Activated CD4-positive, alpha-beta T cell treated with anti-CD3 and anti-CD28 coated beads, Interleukin-2, amount 50 U/mL, for 48 hours (primary cell): Measurements from ENCODE around the gene IKZF1.

Source experiments
- DNase-seq, 2 experiments: peaks; one replicate each; pipeline ENCODE4 v3.0.0-alpha.2; 2020

IKZF1 gene

DNA sequence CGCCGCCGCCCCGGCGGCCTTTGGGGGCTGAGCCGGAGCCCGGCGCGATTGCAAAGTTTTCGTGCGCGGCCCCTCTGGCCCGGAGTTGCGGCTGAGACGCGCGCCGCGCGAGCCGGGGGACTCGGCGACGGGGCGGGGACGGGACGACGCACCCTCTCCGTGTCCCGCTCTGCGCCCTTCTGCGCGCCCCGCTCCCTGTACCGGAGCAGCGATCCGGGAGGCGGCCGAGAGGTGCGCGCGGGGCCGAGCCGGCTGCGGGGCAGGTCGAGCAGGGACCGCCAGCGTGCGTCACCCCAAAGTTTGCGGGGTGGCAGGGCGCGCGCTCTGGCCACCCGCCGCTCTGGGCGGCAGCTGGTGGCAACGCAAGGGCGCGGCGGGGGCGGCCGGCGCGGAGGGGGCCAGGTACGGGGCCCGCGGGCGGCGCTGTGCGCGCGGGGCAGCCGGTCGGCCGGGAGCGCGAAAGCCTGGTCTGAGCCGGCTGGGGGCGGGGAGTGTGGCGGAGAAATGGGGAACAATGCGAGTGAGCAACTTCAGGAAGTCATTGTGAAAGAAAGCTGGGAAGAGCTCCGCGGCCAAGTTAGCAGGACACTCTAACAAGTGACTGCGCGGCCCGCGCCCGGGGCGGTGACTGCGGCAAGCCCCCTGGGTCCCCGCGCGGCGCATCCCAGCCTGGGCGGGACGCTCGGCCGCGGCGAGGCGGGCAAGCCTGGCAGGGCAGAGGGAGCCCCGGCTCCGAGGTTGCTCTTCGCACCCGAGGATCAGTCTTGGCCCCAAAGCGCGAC is at the start of gene IKZF1:
TSS of gene IKZF1 (plus strand) at position 588 of the 782 bp plus-strand sequence. CDS start 14,346 bp downstream, outside the sequence.
- DNase-seq: peak; percentile 74 to 80

DNA sequence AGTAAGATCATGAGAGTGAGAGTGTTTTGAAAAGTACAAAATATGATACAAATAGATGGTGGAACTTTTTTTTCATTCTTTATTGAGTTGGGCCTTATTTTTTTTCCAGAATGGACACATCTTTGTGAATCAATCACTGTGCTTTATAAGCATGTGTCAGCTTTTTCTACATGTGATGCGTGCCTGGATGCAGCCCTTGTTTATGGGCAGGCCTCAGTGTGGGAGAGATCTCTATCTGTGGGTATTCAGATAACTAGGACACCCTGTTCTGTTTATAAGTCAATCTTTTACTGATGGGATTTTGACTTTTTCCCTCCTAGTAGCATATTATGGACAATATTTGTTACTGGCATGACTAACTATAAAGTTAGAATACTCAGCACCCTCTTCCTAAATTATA is 42.9 kb upstream of the IKZF1 start:
- DNase-seq: peak in 1 of 2 experiments; percentile 50

DNA sequence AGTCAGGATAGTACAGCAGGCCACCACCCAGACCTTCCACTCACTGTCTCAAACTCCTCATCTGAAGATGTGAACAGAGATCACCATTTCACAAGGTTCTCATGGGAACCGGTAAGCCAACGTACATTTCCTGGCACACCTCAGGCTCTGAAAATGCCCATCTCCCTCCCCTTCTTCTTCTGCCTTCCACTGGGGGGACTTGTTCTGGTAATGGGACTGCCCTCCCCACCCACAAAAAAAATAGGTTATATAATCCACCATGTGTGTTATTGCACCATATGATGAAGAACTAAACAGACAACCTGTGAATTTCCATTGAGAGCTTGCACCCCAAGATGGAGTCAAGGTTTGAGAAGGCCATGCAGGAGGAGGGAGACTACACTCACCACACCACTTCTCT is 42.1 kb upstream of the IKZF1 start:
- no peak for DNase-seq

DNA sequence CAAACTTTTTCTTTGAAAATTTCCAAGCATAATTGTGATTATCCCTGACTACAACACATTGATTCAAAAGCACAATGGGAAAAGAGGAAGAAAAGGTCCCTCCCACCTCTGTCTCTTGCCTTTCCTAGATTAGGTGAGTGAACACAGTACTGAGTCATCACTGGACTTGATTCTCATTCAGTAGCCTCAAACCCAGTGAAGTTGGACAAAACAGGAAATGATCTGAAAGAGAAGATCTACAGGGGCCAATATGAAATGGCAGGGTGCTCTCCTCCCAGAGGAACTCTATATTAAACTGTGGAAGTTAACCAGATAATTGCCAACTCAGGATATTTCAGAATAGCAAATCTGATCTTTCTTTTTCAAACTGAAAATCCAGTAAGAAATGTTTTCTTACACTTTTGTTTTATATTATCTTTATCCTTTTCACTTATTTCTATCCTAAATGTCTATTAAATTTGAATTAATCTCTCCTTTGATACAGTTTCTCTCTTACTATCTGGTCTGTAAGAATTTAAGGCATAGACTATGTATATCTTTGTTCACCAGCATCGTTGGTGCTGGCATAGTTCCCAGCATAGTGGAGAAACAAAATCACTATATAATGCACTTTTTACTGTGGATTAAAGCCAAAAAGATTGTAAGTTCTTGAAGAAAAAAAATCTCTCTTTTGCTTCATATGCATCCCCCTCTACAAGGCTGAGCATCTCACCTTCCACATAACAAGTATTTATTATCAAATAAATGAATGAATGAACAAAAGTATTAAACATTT is 41.4 kb upstream of the IKZF1 start:
- no peak for DNase-seq

DNA sequence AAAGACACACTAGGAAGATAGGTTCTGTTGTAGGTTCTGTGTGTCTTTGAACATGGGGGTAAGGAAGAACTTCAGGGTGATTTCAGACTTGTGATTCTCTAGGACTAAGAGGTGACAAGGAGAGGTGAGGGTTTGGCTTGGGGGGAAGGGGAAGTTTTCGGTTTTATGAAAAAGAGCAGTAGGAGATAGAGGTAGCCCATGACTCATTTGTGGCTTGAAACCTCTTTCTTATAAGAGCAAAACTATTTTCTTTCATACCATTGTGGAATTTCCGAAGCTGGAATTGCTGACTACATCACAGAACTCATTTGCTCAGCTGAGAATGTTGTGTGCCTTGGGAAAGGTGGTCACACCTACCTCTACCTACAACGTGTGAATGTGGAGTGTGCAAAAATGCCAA is 39.6 kb upstream of the IKZF1 start:
- peak; percentile 36 to 56 for DNase-seq

DNA sequence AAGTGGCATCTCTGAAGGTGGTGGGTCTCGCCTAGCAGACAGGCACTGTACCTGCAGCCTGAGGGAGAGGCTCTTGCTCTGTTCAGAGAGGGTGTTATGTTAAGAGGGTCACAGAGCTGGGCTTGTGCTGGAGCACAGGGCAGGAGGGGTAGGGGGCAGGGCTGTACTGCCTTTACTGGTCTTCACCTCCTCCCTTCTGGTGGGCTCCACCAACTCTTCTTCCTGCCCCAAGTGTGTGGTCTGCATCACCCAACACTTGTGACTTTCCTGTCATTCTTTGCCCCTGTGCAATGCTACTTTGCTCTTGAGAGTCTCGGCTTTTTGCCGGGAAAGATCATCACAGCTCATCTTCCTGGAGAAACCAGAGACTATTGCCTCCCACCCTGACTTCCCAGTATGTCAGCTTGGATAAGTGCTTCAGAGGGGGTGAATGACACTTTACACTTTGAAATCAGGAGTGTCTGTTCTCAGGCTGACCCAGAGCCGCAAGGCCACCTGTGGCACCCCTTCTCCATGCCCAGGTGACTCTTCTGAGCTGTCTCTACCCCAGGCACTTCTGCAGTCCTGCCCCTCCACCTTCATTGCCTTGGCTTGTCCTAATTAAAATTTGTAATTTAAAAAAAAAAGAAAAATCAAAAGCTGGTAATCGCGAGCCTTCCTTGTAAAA is 38.4 kb upstream of the IKZF1 start:
- peak in 1 of 2 experiments; percentile 36 for DNase-seq

DNA sequence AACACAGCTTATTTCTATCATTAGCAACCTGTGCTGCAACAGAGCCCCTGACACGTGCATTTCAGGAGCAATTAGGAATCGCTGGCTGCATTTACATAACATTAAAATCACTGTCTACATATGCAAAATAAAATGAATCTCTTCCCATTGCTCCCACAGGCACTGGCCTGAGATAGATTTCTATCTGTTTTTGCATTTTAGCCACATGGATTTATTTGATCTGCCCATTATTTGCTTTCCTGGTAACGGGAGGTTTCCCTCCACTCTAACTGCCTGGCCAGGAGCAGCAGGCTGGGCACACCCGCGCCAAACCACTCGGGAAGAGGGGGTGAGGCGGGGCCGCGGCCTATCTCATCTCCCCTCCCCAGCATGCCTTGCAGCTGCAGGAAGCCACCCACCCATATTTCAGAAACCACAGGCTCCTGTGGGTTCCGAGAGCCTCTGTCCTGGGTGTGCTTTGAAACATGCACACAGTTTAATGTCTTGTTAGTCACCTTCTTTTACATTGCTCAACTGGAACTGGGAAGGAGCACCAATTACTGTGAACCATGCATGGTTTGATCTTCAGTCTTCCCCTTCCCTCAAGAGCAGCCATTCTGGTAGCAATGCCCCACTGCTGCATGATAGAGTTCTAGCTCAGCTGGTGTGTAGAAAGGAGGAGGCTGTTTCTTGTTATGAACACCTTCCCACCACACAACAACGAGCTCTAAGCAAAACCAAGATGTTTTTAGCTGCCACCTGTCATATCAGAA is 37.7 kb upstream of the IKZF1 start:
- peak; percentile 76 to 81 for DNase-seq

DNA sequence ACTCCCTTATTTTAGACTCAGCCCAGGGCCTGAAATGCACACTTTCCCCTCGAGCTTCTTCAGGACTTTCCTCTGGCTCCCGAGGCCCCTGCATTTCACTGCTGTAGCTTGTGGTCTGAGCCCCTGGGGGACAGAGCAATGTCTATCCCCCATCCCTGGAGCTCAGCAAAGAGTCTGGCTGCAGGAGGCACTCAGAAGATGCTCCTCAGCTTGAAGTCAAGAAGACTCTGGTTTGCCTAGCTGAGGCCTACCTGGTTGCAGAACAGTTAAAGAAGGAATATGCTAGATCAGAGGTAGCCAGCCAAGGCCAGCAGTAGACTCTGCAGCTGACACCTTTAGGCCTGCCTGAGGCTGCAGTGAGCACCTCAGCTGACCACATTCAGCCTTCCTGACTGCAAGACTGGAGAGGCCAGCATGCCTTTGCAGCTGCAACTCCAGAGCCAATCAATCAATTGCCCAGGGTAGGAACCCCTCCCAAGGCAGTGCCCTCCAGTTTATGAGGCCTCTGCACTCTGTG is 36.9 kb upstream of the IKZF1 start:
- peak in 1 of 2 experiments; percentile 31 for DNase-seq

DNA sequence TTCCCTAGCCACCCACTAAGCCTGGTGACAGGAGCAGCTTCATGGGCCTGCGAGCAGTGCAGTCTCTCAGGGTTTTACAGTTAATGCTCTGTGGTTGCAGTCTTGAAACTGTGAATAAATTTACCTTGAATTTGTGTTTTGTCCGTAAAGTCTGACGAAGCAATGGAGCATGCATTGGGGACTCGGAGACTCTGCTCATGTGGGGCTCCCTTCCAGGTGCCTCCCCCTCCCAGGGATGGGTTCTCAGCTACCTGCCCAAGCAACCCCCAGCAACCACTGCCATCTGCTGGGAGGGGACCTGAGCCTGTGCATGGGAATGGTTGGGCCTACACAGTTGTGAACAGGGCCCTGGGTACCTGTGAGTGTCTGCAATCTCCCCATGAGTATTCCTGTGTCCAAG is 36.3 kb upstream of the IKZF1 start:
- DNase-seq: peak; percentile 39 to 48

DNA sequence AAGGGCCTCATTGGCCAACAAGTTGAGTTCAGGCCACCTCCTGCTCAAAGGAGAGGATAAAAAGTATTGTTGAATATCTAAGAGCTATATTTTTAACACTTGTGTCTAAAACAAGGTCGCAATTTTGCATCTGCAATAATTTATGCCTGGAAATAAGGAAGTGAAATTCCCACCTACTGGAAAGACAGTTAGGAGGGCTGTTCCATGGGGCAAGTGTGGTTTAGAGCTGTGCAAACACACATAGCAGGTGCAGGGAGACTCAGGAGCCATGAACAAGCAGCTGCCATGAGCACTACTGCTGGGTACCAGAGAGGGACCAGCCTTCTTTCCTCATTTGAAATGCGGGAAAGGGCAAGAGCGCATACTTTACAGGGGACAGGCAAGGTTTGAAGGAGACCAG is 35.5 kb upstream of the IKZF1 start:
- no peak for DNase-seq

DNA sequence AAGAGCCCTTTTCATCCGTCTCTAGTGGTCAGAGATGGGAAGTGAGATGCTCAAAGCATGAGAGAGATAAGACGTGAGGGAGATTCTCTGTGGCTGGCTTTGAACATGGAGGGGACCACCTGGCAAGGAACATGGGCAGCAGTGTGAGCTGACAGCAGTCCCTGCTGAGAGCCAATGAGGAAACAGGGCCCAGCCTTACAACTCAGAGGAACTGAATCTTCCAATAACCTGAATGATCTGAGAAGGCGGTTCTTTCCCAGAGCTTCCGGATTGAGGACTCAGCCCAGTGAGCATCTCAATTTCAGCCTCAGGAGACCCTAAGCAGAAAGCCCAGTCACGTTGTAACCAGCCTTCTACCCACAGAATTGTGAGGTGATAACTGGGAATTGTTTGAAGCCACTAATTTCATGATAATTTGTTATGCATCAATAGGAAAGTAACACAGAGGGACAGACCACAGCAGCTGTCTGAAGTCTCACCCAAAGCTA is 33.9 kb upstream of the IKZF1 start:
- no peak for DNase-seq

DNA sequence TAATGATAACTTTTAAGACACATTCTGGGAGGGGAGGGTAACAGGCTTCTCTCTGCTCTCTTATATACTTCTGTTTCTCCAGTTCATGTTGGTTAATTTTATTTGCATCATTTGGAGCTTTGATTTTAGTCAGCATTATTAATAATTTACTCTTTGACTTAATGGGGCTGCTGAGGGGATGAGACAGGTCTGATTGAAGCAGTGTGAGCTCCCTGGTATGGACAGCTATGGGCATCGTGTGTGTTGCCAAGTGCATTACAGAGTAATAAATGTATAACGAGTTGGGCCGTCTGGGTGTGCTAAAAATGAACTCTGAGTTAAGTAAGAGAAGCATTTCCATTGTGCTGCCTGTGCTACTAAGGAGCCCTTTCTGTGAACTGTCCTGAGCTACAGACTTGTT is 31.7 kb upstream of the IKZF1 start:
- DNase-seq: no peak

DNA sequence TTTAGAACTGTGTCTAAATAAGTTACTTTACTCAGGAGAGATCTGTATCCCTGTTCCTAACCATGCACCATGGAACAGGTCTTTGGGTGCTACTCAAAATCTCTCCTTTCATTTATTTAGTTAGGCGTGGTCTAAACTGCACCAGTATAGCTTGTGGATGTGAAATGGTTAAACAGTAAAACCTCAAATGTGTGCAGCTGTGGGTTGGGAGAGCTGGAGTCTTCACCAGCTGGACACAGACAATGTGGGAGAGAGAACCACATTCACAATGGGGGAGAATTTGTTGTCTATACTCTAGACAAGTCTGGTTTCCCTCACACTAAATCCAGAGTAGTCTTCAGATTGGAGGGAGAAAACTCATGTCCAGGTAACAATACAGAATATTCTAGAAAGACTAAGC is 31.2 kb upstream of the IKZF1 start:
- DNase-seq: no peak

DNA sequence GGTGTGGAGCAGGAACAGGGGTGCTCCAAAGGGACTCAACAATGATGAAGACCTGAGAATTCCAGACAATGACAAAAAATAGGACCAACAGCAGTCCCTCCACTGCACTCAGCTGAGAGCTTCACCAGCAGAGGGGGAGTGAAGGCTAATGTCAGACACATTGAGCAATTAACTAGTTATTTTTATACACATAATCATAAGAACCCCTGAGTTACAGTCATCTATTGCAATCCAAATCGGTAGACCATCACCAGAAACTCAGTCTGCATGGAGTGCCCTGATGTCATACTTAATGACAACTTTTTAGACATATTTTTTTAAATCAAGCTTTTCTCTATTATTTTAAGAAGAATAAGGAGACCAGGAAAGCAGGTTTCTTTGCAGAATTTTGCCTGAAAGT is 30.6 kb upstream of the IKZF1 start:
- DNase-seq: no peak

DNA sequence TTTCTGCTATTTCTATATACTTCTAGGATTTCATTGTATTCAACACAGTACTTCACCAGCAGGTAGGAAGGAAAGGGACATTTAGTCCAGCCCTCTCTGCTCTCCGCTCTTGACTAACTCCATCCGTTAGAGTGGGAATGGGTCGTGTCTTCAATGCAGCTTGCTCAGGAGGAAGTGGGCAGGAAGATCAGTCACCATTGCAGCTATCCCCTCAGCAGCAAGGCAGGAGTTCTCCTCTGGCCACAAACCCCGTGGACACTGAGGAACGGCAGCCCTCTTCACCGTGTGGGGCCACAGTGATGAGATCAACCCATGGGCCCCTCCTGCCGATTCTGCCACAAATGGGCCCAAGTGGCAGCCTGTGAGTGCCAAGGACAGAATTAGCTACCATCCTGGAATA is 30.2 kb upstream of the IKZF1 start:
- no peak for DNase-seq

DNA sequence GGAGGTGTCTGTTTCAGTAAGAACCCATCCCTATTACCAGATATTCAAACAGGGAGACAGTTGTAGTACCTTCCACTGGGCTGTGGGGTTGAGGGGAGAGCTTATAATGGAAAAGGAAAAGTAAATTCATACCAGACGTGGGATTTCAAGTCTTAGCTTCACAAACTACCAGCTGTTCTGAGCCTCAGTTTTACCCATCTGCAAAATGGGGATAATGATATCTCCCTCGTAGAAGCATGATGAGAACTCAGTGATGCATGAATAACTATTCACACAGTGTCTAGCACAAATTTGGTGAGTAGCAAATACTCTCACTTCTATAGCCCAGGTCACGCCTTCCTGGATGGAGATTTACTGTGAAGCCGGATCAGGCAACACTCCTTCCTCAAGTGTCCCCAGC is 29.1 kb upstream of the IKZF1 start:
- no peak for DNase-seq

DNA sequence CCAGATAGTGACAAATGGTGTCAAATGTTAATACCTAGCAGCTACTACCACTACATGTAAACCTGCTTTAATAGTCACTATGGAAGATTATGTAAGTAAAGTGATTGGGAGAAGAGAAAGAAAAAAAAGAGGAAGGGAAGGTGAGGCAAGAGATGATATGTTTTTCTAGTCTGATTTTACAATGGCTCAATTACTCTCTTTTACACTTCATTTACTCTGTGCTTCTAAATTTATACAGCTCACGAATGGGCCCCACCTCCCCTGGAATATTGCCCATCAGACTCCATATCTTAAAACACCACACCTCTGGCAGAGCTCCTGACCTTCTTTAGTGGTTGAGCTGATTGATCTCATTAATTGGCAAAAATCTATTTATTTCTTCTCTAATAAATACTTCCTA is 28.0 kb upstream of the IKZF1 start:
- no peak for DNase-seq

DNA sequence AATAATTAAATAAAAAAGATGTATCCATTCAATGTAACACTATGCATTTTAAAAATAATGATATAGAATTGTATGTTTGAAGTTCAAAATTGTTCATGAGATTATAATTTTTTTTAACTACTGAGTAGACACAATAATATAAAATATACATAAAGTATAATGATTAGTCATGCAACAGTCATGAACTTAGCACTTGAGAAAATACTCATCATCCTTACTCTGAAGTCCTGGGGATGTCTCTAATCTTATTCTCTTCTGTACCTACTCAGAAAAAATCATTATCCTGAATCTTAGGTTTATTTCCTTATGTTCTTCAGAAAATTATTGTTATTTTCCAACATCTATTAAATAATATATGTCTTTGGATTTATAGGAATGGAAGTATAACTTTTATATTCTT is 26.4 kb upstream of the IKZF1 start:
- DNase-seq: no peak

DNA sequence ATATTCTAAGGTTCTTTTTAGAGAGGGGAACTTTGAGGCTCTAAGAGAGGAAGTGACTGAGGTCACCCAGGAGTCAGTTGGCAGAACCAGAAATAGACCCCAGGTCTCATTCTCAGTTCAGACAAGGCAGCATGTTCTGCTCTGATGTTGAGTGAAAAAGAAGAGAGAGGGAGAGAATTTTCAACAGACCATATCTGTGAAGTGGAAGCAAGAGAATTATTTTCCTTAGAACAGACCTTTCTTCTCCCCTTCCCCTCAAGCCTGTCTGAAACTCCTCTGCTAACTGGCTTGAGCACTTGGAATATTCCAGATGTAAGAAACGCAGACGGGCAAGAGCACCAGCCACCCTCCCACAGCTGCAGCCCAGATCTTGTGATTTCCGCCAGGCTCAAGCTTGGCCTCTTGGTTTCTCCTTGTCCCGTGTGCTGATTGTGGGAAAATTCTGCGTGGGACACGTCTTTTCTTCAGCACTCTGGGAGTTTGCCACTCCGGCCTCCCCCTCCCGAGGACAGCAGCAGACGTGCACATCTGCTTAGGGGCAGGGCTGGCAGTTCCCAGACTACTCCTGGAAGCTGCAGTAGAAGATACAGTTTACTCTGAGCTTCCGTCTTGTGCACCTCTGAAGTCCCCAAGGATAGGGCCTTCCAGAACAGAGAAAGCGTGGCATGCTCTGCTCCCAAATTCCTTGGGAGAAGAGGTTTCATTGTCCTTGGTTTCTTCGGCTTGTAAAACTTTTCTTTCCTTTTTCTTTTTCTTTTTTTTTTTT is 22.7 kb upstream of the IKZF1 start:
- DNase-seq: no peak

DNA sequence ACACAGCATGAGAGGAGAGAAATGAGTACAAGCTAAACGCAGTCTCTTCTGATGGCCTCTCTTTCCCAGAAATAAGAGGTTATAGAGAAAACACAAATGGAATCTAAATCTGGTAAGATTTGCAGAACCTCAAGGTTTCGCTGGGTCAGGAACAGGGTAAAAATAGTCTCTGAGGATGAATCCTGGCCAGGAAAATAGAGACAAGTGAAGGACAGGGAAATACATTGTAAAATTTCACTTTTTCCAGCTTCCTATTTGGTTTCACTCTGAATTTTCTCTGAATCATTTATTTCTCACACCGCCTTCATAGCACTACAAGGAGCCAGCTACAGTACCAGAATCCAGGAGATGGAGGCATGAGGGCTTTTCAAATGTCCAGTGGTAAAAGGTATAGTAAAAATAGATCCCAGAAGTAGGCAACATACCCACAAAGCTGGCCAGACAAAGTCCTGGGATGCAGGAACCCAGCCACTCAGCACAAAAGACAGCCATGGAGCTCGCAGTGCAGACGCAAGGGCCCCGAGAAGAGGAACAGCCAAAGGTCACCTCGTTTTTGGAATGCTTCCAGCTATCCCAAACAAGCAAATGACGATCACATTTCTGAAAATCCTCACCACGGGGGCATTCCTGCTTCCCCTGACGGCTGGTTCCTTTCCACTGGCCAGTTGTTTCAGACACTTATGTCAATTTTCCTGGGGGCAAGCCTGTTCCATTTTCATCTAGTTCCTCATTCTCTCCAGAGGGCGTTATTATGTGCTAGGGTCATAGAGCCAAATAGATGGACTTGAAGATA is 21.5 kb upstream of the IKZF1 start:
- DNase-seq: no peak

DNA sequence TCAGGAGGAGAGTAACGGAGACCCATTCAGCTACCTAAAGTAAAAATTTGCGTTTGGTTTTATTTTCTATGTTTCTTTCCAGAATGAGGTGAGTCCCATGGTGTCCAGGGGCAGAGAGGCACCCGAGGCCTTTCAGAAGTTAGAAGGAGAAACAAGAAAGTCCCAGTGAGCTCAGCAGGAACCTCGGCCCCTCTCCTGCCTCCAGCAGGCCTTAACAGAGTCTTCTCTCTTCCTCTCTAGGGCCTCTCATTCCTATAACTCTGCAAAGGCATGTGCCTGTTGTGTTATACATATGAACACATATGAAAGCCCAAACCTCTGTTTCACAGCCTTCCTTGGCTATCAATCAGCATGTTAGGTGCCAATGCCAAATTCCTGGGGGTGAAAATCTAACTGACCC is 20.8 kb upstream of the IKZF1 start:
- no peak for DNase-seq
